ENCODE measurements around the gene TP73. TPM values are rescaled to one million over a fixed set of nuclear protein-coding genes. Genes with fewer than 3 reads are reported as not detected.

TP73 gene
- total and polyA plus RNA-seq, 12 donors: 0.03 to 0.58 (median 0.15) TPM; not detected in 7

GRCh38 chr1:3697810-3698209 lies 45.5 kb downstream of the TP73 start:
- H3K4me1 ChIP-seq: peaks cover 0 to 8% (median 0%) of the 10 kb centered on the region in 9 donors

GRCh38 chr1:3698660-3699408 lies 46.5 kb downstream of the TP73 start:
- peaks cover 0 to 67% (median 42%) of the 10 kb centered on the region in 7 donors for H3K27me3 ChIP-seq
- no peak for ATAC-seq
- WGBS, 2 donors: 88 to 89% methylated on average over 29 of the region's 29 CpGs
- no peak for DNase-seq
- no peak overlapping the region for H3K27ac ChIP-seq
- TF ChIP-seq CTCF (IDR thresholded peaks at IDR 0.05): no peak
- peaks cover 0 to 15% (median 0%) of the 10 kb centered on the region in 9 donors for H3K4me1 ChIP-seq
- intact Hi-C loops (cut with DNase I): no loop called here
- H3K36me3 ChIP-seq: no peaks in the 10 kb centered on the region
- H3K4me3 ChIP-seq: no peak overlapping the region
- H3K9me3 ChIP-seq: no peaks in the 10 kb centered on the region

More at GRCh38 chr1:3697810-3698209, 45.5 kb downstream of the TP73 start:
- ATAC-seq (no peak), DNase-seq (no peak)
- intact Hi-C loops (cut with DNase I): loop anchor here in 1 of 10 donors (2.0 kb wide), 1 partner anchor 25 kb away; no protein-coding TSS in a partner anchor
- TF ChIP-seq CTCF (IDR thresholded peaks at IDR 0.05): no peak
- H3K27ac ChIP-seq: no peak overlapping the region
- no peaks in the 10 kb centered on the region for H3K36me3 ChIP-seq
- no peaks in the 10 kb centered on the region for H3K9me3 ChIP-seq
- H3K27me3 ChIP-seq: peaks cover 0 to 60% (median 42%) of the 10 kb centered on the region in 7 donors
- 79 to 80% methylated on average over 12 of the region's 12 CpGs for WGBS, 2 donors
- no peak overlapping the region for H3K4me3 ChIP-seq

DNA sequence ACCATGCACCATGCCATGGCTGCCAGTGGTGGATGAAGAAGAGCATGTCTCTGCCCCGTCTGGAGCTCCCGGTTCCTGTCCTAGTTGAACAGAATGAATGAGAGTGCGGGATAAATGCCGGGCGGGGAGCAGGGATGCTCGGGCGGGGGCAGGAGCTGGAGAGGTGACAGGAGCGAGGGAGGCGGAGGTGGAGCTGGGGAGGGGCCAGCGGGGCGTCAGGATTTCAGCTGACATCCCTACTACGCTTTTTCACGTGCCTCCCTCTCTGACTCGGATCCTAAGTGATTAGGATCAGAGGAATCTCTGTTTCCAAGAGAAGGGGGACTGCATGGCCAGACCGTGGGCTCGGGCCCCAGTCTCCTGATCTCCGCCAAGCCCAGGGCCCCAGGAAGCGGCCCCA lies 47.3 kb downstream of the TP73 start:
- intact Hi-C loops (cut with DNase I): no loop called here
- H3K27ac ChIP-seq: no peak overlapping the region
- H3K4me1 ChIP-seq: peaks cover 0 to 19% (median 0%) of the 10 kb centered on the region in 9 donors
- peaks cover 0 to 67% (median 45%) of the 10 kb centered on the region in 7 donors for H3K27me3 ChIP-seq
- ATAC-seq (no peak), DNase-seq (no peak)
- H3K9me3 ChIP-seq: no peaks in the 10 kb centered on the region
- H3K36me3 ChIP-seq: no peaks in the 10 kb centered on the region
- no peak for TF ChIP-seq CTCF (IDR thresholded peaks at IDR 0.05)
- no peak overlapping the region for H3K4me3 ChIP-seq
- 36 to 44% methylated on average over 18 of the region's 18 CpGs for WGBS, 2 donors

DNA sequence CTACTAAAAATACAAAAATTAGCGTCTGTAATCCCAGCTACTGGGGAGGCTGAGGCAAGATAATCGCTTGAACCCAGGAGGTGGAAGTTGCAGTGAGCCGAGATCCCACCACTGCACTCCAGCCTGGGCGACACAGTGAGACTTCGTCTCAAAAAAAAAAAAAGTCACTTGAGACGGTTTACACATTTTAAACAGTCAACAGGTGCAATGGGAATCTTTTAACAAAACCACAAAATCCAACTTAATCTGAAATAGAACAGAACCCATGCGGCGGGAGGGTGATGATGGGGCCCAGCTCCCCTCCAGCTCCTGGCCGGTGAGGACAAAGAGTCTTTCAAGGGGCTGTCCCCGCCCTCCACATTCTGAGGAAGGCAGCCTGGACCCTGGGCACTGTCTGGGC lies 48.3 kb downstream of the TP73 start:
- ATAC-seq (no peak), DNase-seq (no peak)
- WGBS, 2 donors: 83 to 84% methylated on average over 10 of the region's 10 CpGs
- Histone ChIP-seq H3K36me3 (no peaks in the 10 kb centered on the region), H3K4me1 (peaks cover 0 to 15% (median 0%) of the 10 kb centered on the region in 9 donors), H3K27ac (no peak overlapping the region), H3K27me3 (peaks cover 0 to 64% (median 42%) of the 10 kb centered on the region in 7 donors), H3K4me3 (no peak overlapping the region), H3K9me3 (no peaks in the 10 kb centered on the region)
- intact Hi-C loops (cut with DNase I): no loop called here
- no peak for TF ChIP-seq CTCF (IDR thresholded peaks at IDR 0.05)

Data from heart right ventricle (tissue), 16 donors.